Erythroblast (primary cell): ENCODE data around the gene AGK.

Experiments used
- GATA1 ChIP-seq: IDR thresholded peaks from 2 replicates; pipeline ENCODE4 v1.6.1; 2011; ENCODE audit warnings: low read depth, mild to moderate bottlenecking, control low read depth, low read length, moderate library complexity
- POLR2A ChIP-seq: IDR thresholded peaks from 2 replicates; pipeline ENCODE4 v1.6.1; 2011; ENCODE audit warnings: mild to moderate bottlenecking, low read length

- no peak for TF ChIP-seq POLR2A
- TF ChIP-seq GATA1, result no peak
Observed at GRCh38 chr7:141679014-141679413, 127.8 kb downstream of the AGK start.
